OCI-LY3 (cell line): ENCODE results near the gene BICC1.

Source experiments
- CTCF ChIP-seq: fragments of 200-600, 300-600 bp; sonication (generic); IDR thresholded peaks from 2 replicates; pipeline ENCODE4 v1.5.1; 2014; ENCODE audit warnings: antibody characterized with exemption, low read length, low read depth
- EZH2phosphoT487 ChIP-seq: fragments of 200-600 bp; shearing (Covaris generic); IDR thresholded peaks from 2 replicates; pipeline ENCODE4 v1.6.1; 2018; ENCODE audit warnings: antibody characterized with exemption, mixed run types, low read depth

- TF ChIP-seq CTCF: no peak
- no peak for TF ChIP-seq EZH2phosphoT487
Observed at GRCh38 chr10:58723966-58724365, 211.3 kb downstream of the BICC1 start.
